ENCODE measurements around the gene LSM14B. TPM values are rescaled to one million over a fixed set of nuclear protein-coding genes. Genes with fewer than 3 reads are reported as not detected.

The LSM14B gene
- total RNA-seq, 1 experiment from 2014 or later, result 61.5 TPM

GRCh38 chr20:62148908-62149314 lies 26.6 kb downstream of the LSM14B start:
- H3F3A ChIP-seq (ENCODE audit: insufficient read depth, low read depth), result peaks cover 4% of the 10 kb centered on the region; the same call in 1 of the 2 replicates
- H3K4me3 ChIP-seq, result no peak overlapping the region
- H4K20me1 ChIP-seq (ENCODE audit: insufficient read depth), result peaks cover 62% of the 10 kb centered on the region
- H3K9me3 ChIP-seq (ENCODE audit: insufficient read depth, low read depth), result no peaks in the 10 kb centered on the region
- H2AFZ ChIP-seq, result no peak overlapping the region
- POLR2A ChIA-PET (ENCODE audit: unreplicated experiment), result no interaction called here
- H3K79me2 ChIP-seq (ENCODE audit: low read depth), result peaks cover 96% of the 10 kb centered on the region
- peaks cover 10% of the 10 kb centered on the region for H3K4me1 ChIP-seq (replicated peaks; ENCODE audit: insufficient read depth)
- H3K27me3 ChIP-seq (ENCODE audit: insufficient read depth, low read depth), result no peaks in the 10 kb centered on the region
- H3K4me2 ChIP-seq, result no peak overlapping the region
- no peak overlapping the region for H3K27ac ChIP-seq
- TF ChIP-seq CTCF (conservative IDR thresholded peaks at IDR 0.05) (no peak), EZH2 (IDR thresholded peaks at IDR 0.05; ENCODE audit: low read depth) (no peak)
- CTCF ChIA-PET, result no interaction called here
- 0 out of 2 replicates have a peak, but pooled peaks cover 5% of the 10 kb centered on the region for H3K36me3 ChIP-seq (ENCODE audit: low read depth)
- H3K9me2 ChIP-seq (ENCODE audit: insufficient read depth), result no peaks in the 10 kb centered on the region
- intact Hi-C loops (cut with micrococcal nuclease; ENCODE audit: unreplicated experiment), result no loop called here
- no peak for DNase-seq
- no TSS peak for BruUV-seq (replicated peaks)

GRCh38 chr20:62149532-62150309 lies 27.4 kb downstream of the LSM14B start:
- intact Hi-C loops (cut with micrococcal nuclease; ENCODE audit: unreplicated experiment), result no loop called here
- Histone ChIP-seq H3K27me3 (ENCODE audit: insufficient read depth, low read depth) (no peaks in the 10 kb centered on the region), H4K20me1 (ENCODE audit: insufficient read depth) (peaks cover 65% of the 10 kb centered on the region), H3K27ac (no peak overlapping the region), H3K4me2 (no peak overlapping the region), H3K4me1 (replicated peaks; ENCODE audit: insufficient read depth) (peaks cover 15% of the 10 kb centered on the region), H3F3A (ENCODE audit: insufficient read depth, low read depth) (peaks cover 12% of the 10 kb centered on the region), H3K9me3 (ENCODE audit: insufficient read depth, low read depth) (no peaks in the 10 kb centered on the region), H3K9me2 (ENCODE audit: insufficient read depth) (no peaks in the 10 kb centered on the region), H2AFZ (no peak overlapping the region), H3K36me3 (ENCODE audit: low read depth) (0 out of 2 replicates have a peak, but pooled peaks cover 5% of the 10 kb centered on the region), H3K79me2 (ENCODE audit: low read depth) (peaks cover 96% of the 10 kb centered on the region), H3K4me3 (no peak overlapping the region)
- no peak for TF ChIP-seq EZH2 (IDR thresholded peaks at IDR 0.05; ENCODE audit: low read depth)
- TF ChIP-seq CTCF (conservative IDR thresholded peaks at IDR 0.05), result no peak
- CTCF ChIA-PET, result no interaction called here
- DNase-seq, result no peak
- BruUV-seq (replicated peaks), result no TSS peak
- POLR2A ChIA-PET (ENCODE audit: unreplicated experiment), result no interaction called here

GRCh38 chr20:62150310-62150575 lies 28.0 kb downstream of the LSM14B start:
- H3K9me3 ChIP-seq (ENCODE audit: insufficient read depth, low read depth), result no peaks in the 10 kb centered on the region
- BruUV-seq (replicated peaks), result no TSS peak
- no peaks in the 10 kb centered on the region for H3K27me3 ChIP-seq (ENCODE audit: insufficient read depth, low read depth)
- H2AFZ ChIP-seq, result no peak overlapping the region
- DNase-seq, result no peak
- intact Hi-C loops (cut with micrococcal nuclease; ENCODE audit: unreplicated experiment), result no loop called here
- peaks cover 96% of the 10 kb centered on the region for H3K79me2 ChIP-seq (ENCODE audit: low read depth)
- ChIA-PET POLR2A (ENCODE audit: unreplicated experiment) (no interaction called here), CTCF (no interaction called here)
- TF ChIP-seq EZH2 (IDR thresholded peaks at IDR 0.05; ENCODE audit: low read depth), result no peak
- TF ChIP-seq CTCF (conservative IDR thresholded peaks at IDR 0.05), result no peak
- peaks cover 17% of the 10 kb centered on the region for H3F3A ChIP-seq (ENCODE audit: insufficient read depth, low read depth)
- no peak overlapping the region for H3K4me3 ChIP-seq
- H3K36me3 ChIP-seq (ENCODE audit: low read depth), result 0 out of 2 replicates have a peak, but pooled peaks cover 5% of the 10 kb centered on the region
- peaks cover 65% of the 10 kb centered on the region for H4K20me1 ChIP-seq (ENCODE audit: insufficient read depth)
- H3K27ac ChIP-seq, result no peak overlapping the region
- H3K4me2 ChIP-seq, result no peak overlapping the region
- H3K4me1 ChIP-seq (replicated peaks; ENCODE audit: insufficient read depth), result peaks cover 15% of the 10 kb centered on the region
- H3K9me2 ChIP-seq (ENCODE audit: insufficient read depth), result no peaks in the 10 kb centered on the region
